K562 (cell line): ENCODE data around the gene MACROD2. TPM values are rescaled to one million over a fixed set of nuclear protein-coding genes. Genes with fewer than 3 reads are reported as not detected.

Experiments
- ATAC-seq: fragments of 200-7000 bp; cut with Tn5 transposase; 3 replicates; pipeline ENCODE4 v1.9.1; 2020; ENCODE audit warnings: moderate library complexity
- BruUV-seq: library from RNA; stranded (reverse); fragments of 400-500 nt; replicated peaks from 2 replicates; lab custom pipeline; 2021; lab: Mats Ljungman, UMichigan
- CTCF ChIA-PET: fragments of 300-600 bp; formaldehyde crosslinking; extraction: SDS; loops from one replicate; lab custom pipeline; 2021; ENCODE audit warnings: low intra/inter-chr PET ratio; lab: Yijun Ruan, JAX
- POLR2A ChIA-PET: fragments of 300-600, 350-650 bp; sonication (Branson Sonifier 250); formaldehyde crosslinking; extraction: SDS; loops from one replicate; lab custom pipeline; 2021; ENCODE audit warnings: antibody characterized with exemption, inconsistent platforms; lab: Yijun Ruan, JAX
- DNase-seq, 4 experiments: peaks; one replicate each; pipeline versions ENCODE4 v3.0.0 to v3.0.0-alpha.2; 2011 to 2018; ENCODE audit warnings: low spot score in 3 of 4, mixed read lengths in 3 of 4; ENCODE audit errors: extremely low read depth in 1 of 4
- FAIRE-seq: peaks from 2 replicates; lab custom pipeline; 2011; peaks lifted over from hg19 to GRCh38; lab: Jason Lieb, UNC
- H2AFZ ChIP-seq: 2 replicates; pipeline ENCODE4 v1.6.0; 2011; ENCODE audit warnings: low read depth, low read length, control low read depth, inconsistent platforms
- H3K27ac ChIP-seq: fragments of 200-600 bp; 3 replicates; pipeline ENCODE4 v1.8.0; 2011; ENCODE audit warnings: low read depth, mild to moderate bottlenecking, control low read depth, inconsistent platforms, low read length, moderate library complexity, mixed read lengths; ENCODE audit errors: extremely low read depth
- H3K27me3 ChIP-seq, 2 experiments: fragments of 300-600 bp in 1 of 2; 2 replicates in 1 of 2; 3 replicates in 1 of 2; pipeline versions ENCODE4 v1.6.0 to v1.8.0; 2011; ENCODE audit warnings: inconsistent platforms in 2 of 2, low read length in 2 of 2, mild to moderate bottlenecking in 1 of 2, mixed read lengths in 1 of 2, moderate library complexity in 1 of 2; ENCODE audit not compliant: control insufficient read depth in 2 of 2, insufficient read depth in 2 of 2
- H3K36me3 ChIP-seq: fragments of 300-600 bp; 3 replicates; pipeline ENCODE4 v1.8.0; 2011; ENCODE audit warnings: mild to moderate bottlenecking, low read length, inconsistent platforms; ENCODE audit not compliant: control insufficient read depth, insufficient read depth
- H3K4me1 ChIP-seq, 2 experiments: fragments of 200-600 bp in 1 of 2; replicated peaks in 1 of 2; 2 replicates in 1 of 2; 3 replicates in 1 of 2; pipeline versions ENCODE4 v1.5.1 to v1.8.0; 2011; ENCODE audit warnings: inconsistent platforms in 2 of 2, low read length in 2 of 2, mild to moderate bottlenecking in 1 of 2, mixed read lengths in 1 of 2, moderate library complexity in 1 of 2; ENCODE audit not compliant: control insufficient read depth in 2 of 2, insufficient read depth in 2 of 2
- H3K4me2 ChIP-seq: 2 replicates; pipeline ENCODE4 v1.6.1; 2011; ENCODE audit warnings: low read length, control low read depth, inconsistent platforms, mixed read lengths; ENCODE audit not compliant: insufficient read depth
- H3K4me3 ChIP-seq: fragments of 200-600 bp; sonication (generic), shearing (Covaris generic); 2 replicates; pipeline ENCODE4 v1.5.1; 2016; ENCODE audit warnings: control low read depth, inconsistent platforms
- H3K79me2 ChIP-seq: fragments of 200-600 bp; 3 replicates; pipeline ENCODE4 v1.8.0; 2011; ENCODE audit warnings: low read length, inconsistent platforms; ENCODE audit not compliant: control insufficient read depth, insufficient read depth
- H3K9ac ChIP-seq, 2 experiments: 2 replicates each; pipeline versions ENCODE4 v1.6.0 to v1.6.1; 2011; ENCODE audit warnings: low read depth in 2 of 2, low read length in 2 of 2, control low read depth in 1 of 2, inconsistent platforms in 1 of 2, mild to moderate bottlenecking in 1 of 2, mixed read lengths in 1 of 2; ENCODE audit not compliant: insufficient read depth in 1 of 2
- H3K9me1 ChIP-seq: one replicate; pipeline ENCODE4 v1.6.0; 2011; ENCODE audit warnings: inconsistent platforms, mild to moderate bottlenecking, low read length, moderate library complexity; ENCODE audit not compliant: control insufficient read depth, insufficient read depth
- H3K9me3 ChIP-seq: replicated peaks from 2 replicates; pipeline ENCODE4 v1.5.1; 2011; ENCODE audit warnings: low read depth, low read length, inconsistent platforms; ENCODE audit not compliant: control insufficient read depth, insufficient read depth
- H4K20me1 ChIP-seq: replicated peaks from 2 replicates; pipeline ENCODE4 v1.6.1; 2011; ENCODE audit warnings: low read length, inconsistent platforms, mixed read lengths; ENCODE audit not compliant: control insufficient read depth, insufficient read depth
- CSDE1 ChIP-seq, 2 experiments: fragments of 450-650 bp; IDR thresholded peaks; 2 replicates each; pipeline ENCODE4 v1.6.1; 2016; ENCODE audit warnings: mild to moderate bottlenecking in 1 of 2
- CXXC5 ChIP-seq: fragments of 250-450 bp; sonication (Bioruptor Pico); IDR thresholded peaks from 2 replicates; pipeline ENCODE4 v1.8.0; 2022; ENCODE audit warnings: inconsistent platforms, mild to moderate bottlenecking, moderate library complexity
- ELF2 ChIP-seq: fragments of 250-450 bp; sonication (Bioruptor Pico); IDR thresholded peaks from 2 replicates; pipeline ENCODE4 v1.5.0; 2021; ENCODE audit warnings: mild to moderate bottlenecking
- FIP1L1 ChIP-seq: fragments of 200-400 bp; formaldehyde crosslinking; IDR thresholded peaks from 2 replicates; pipeline ENCODE4 v1.6.1; 2018; ENCODE audit warnings: mild to moderate bottlenecking, low read depth, low read length; ENCODE audit not compliant: poor library complexity, severe bottlenecking
- NFE2 ChIP-seq: IDR thresholded peaks from 2 replicates; pipeline ENCODE4 v1.6.1; 2014; ENCODE audit warnings: antibody characterized with exemption, low read depth
- NFYB ChIP-seq: IDR thresholded peaks from 2 replicates; pipeline ENCODE4 v1.6.1; 2011; ENCODE audit warnings: mild to moderate bottlenecking, moderate library complexity; ENCODE audit not compliant: insufficient read length; ENCODE audit errors: extremely low read depth
- TEAD4 ChIP-seq, 2 experiments: sonication (generic) in 1 of 2; formaldehyde crosslinking in 1 of 2; IDR thresholded peaks; 2 replicates each; pipeline versions ENCODE4 v1.6.1 to v1.8.0; 2012 to 2022; ENCODE audit warnings: borderline replicate concordance in 1 of 2, inconsistent platforms in 1 of 2, low read length in 1 of 2, mild to moderate bottlenecking in 1 of 2, missing genetic modification reagents in 1 of 2
- ZNF407 ChIP-seq: fragments of 450-650 bp; IDR thresholded peaks from 2 replicates; pipeline ENCODE4 v1.6.1; 2016; ENCODE audit warnings: low read depth
- WGBS: fragments of 100-300 bp; shearing (Covaris generic); methylation state at CpG from one replicate; pipeline ENCODE4 v1.1.6; 2016; ENCODE audit warnings: low coverage, mixed read lengths; ENCODE audit not compliant: insufficient coverage; ENCODE audit errors: missing lambda C conversion rate; 5-methylcytosine and 5-hydroxymethylcytosine counted together
- in situ Hi-C: fragments of 300-500 bp; cut with MboI; formaldehyde crosslinking; loops from 4 replicates; pipeline ENCODE4 v1.15.0; 2018; ENCODE audit warnings: inconsistent platforms, mixed read lengths
- intact Hi-C: fragments of 100-400 bp; cut with micrococcal nuclease; formaldehyde crosslinking; loops from 2 replicates; pipeline ENCODE4 v1.14.2; 2022
- polyA plus RNA-seq, 8 experiments: library from polyadenylated mRNA; depleted of rRNA in 4 of 8; stranded (reverse) in 5 of 8; unstranded in 3 of 8; fragments of >200 nt; fragmentation: Nextera tagmentation in 2 of 8; fragmentation: Illumina TruSeq in 1 of 8; extraction: Ambion mirVana in 2 of 8; extraction: Trizol in 1 of 8; gene quantifications; 2 replicates each; pipeline versions ENCODE4 v1.2.1 to v1.2.3, GENCODE V29; 2011 to 2014; ENCODE audit warnings: inconsistent platforms in 1 of 8, missing spikeins in 1 of 8
- total RNA-seq, 7 experiments: library from RNA; depleted of rRNA in 6 of 7; stranded (reverse); fragments of >200 nt in 6 of 7; fragmentation: Illumina TruSeq in 2 of 7; extraction: Trizol in 2 of 7; gene quantifications; 2 replicates each; pipeline versions ENCODE4 v1.2.1 to v1.2.3, GENCODE V29; 2011 to 2021; ENCODE audit warnings: low replicate concordance in 1 of 7

The MACROD2 gene
- total and polyA plus RNA-seq, 9 of the 15 experiments (the other 6 are each of a cell fraction or from before 2014, with no cell fraction given) = not detected

GRCh38 chr20:14178952-14179351 is 183.6 kb downstream of the MACROD2 start:
- no peaks in the 10 kb centered on the region for H3K9me3 ChIP-seq
- H4K20me1 ChIP-seq = no peaks in the 10 kb centered on the region
- no peak overlapping the region for H3K4me3 ChIP-seq
- intact Hi-C loops (no loop called here), in situ Hi-C loops (no loop called here)
- no peak overlapping the region for H3K9ac ChIP-seq
- H3K36me3 ChIP-seq = no peaks in the 10 kb centered on the region
- TF ChIP-seq CXXC5 (CRISPR knock-in tag) = no peak
- FAIRE-seq = no peak
- DNase-seq = no peak
- ChIA-PET CTCF (no interaction called here), POLR2A (no interaction called here)
- no TSS peak for BruUV-seq
- no peak overlapping the region for H3K4me2 ChIP-seq
- no peaks in the 10 kb centered on the region for H3K9me1 ChIP-seq
- no peak overlapping the region for H3K27ac ChIP-seq
- H3K79me2 ChIP-seq = no peaks in the 10 kb centered on the region
- H2AFZ ChIP-seq = no peak overlapping the region
- H3K4me1 ChIP-seq = no peaks in the 10 kb centered on the region
- ATAC-seq = no peak
- H3K27me3 ChIP-seq = no peaks in the 10 kb centered on the region

GRCh38 chr20:14189794-14190402 is 194.6 kb downstream of the MACROD2 start:
- H3K9me3 ChIP-seq = no peaks in the 10 kb centered on the region
- DNase-seq (no peak), FAIRE-seq (no peak), ATAC-seq (no peak)
- no peaks in the 10 kb centered on the region for H3K27me3 ChIP-seq
- H3K4me1 ChIP-seq = no peaks in the 10 kb centered on the region
- 0% methylated on average over 1 of the region's 1 CpG for WGBS
- H3K9me1 ChIP-seq = no peaks in the 10 kb centered on the region
- ChIA-PET POLR2A (no interaction called here), CTCF (no interaction called here)
- no peaks in the 10 kb centered on the region for H3K36me3 ChIP-seq
- H3K27ac ChIP-seq = no peak overlapping the region
- no peak overlapping the region for H3K4me2 ChIP-seq
- no TSS peak for BruUV-seq
- H3K4me3 ChIP-seq = no peak overlapping the region
- H3K79me2 ChIP-seq = no peaks in the 10 kb centered on the region
- no peak overlapping the region for H3K9ac ChIP-seq
- in situ Hi-C loops = no loop called here
- intact Hi-C loops = no loop called here
- no peak overlapping the region for H2AFZ ChIP-seq
- no peaks in the 10 kb centered on the region for H4K20me1 ChIP-seq
- TF ChIP-seq ELF2 (CRISPR knock-in tag) (no peak), NFE2 (no peak), CSDE1 (IDR thresholded peaks at IDR 0.05) (no peak), NFYB (no peak), ZNF407 (no peak), TEAD4 (IDR thresholded peaks at IDR 0.05; ENCODE audit: low read length) (no peak), TEAD4 (CRISPR knock-in tag; IDR thresholded peaks at IDR 0.05; ENCODE audit: borderline replicate concordance) (no peak), FIP1L1 (no peak)
